Stomach smooth muscle (tissue), 2 donors: ENCODE results near the gene PRUNE2.
A peak's percentile ranks its signal among the peaks of the same experiment; 100 is the strongest.

ENCODE experiments used
- H3K27ac ChIP-seq: one replicate; pipeline ENCODE4 v1.7.0; 2013; ENCODE audit warnings: mild to moderate bottlenecking, low read length, inconsistent platforms
- H3K27me3 ChIP-seq, 2 donors: one replicate each; pipeline ENCODE4 v1.7.0; 2013; ENCODE audit warnings: low read length in 2 of 2; ENCODE audit not compliant: insufficient read depth in 2 of 2, control insufficient read depth in 1 of 2
- H3K36me3 ChIP-seq, 2 donors: one replicate each; pipeline ENCODE4 v1.7.0; 2013; ENCODE audit warnings: low read length in 2 of 2; ENCODE audit not compliant: control insufficient read depth in 2 of 2, insufficient read depth in 2 of 2
- H3K4me1 ChIP-seq: one replicate; pipeline ENCODE4 v1.7.0; 2013; ENCODE audit warnings: low read length; ENCODE audit not compliant: control insufficient read depth, insufficient read depth
- H3K4me3 ChIP-seq, 2 donors: one replicate each; pipeline ENCODE4 v1.7.0; 2013; ENCODE audit warnings: low read length in 2 of 2
- H3K9ac ChIP-seq, 2 donors: one replicate each; pipeline ENCODE4 v1.7.0; 2013; ENCODE audit warnings: low read length in 2 of 2, mild to moderate bottlenecking in 1 of 2
- H3K9me3 ChIP-seq, 2 donors: one replicate each; pipeline ENCODE4 v1.7.0; 2013; ENCODE audit warnings: low read length in 2 of 2; ENCODE audit not compliant: control insufficient read depth in 2 of 2
- donor health status: healthy.
- donor health status: Pancreatic carcinoma.

PRUNE2 gene

GRCh38 chr9:76697081-76697480, 208.8 kb downstream of the PRUNE2 start:
- Histone ChIP-seq H3K4me3 (no peak overlapping the region), H3K4me1 (peaks cover 13% of the 10 kb centered on the region), H3K27ac (no peak overlapping the region), H3K36me3 (peaks cover 4 to 9% of the 10 kb centered on the region in 2 donors), H3K9ac (no peak overlapping the region), H3K27me3 (no peaks in the 10 kb centered on the region), H3K9me3 (no peaks in the 10 kb centered on the region)

- H3K27me3 ChIP-seq, result no peaks in the 10 kb centered on the region
- no peaks in the 10 kb centered on the region for H3K9me3 ChIP-seq
- peaks cover 0 to 12% of the 10 kb centered on the region in 2 donors for H3K36me3 ChIP-seq
- no peak overlapping the region for H3K4me3 ChIP-seq
- no peak overlapping the region for H3K9ac ChIP-seq
- no peak overlapping the region for H3K27ac ChIP-seq
- H3K4me1 ChIP-seq, result peaks cover 10% of the 10 kb centered on the region
Measured at GRCh38 chr9:76693912-76694311, 212.0 kb downstream of the PRUNE2 start.

- peaks cover 22% of the 10 kb centered on the region for H3K4me1 ChIP-seq
- no peak overlapping the region for H3K27ac ChIP-seq
- peaks cover 7 to 15% of the 10 kb centered on the region in 2 donors for H3K36me3 ChIP-seq
- no peak overlapping the region for H3K9ac ChIP-seq
- no peaks in the 10 kb centered on the region for H3K27me3 ChIP-seq
- peak overlapping the region in 1 of 2 donors; percentile 61 for H3K4me3 ChIP-seq
- H3K9me3 ChIP-seq, result no peaks in the 10 kb centered on the region
Measured at GRCh38 chr9:76692458-76693129, 213.3 kb downstream of the PRUNE2 start.

GRCh38 chr9:76691517-76692313, 214.2 kb downstream of the PRUNE2 start:
- no peaks in the 10 kb centered on the region for H3K27me3 ChIP-seq
- peaks cover 7 to 11% of the 10 kb centered on the region in 2 donors for H3K36me3 ChIP-seq
- H3K4me3 ChIP-seq, result peak overlapping the region in 1 of 2 donors; percentile 61
- no peak overlapping the region for H3K9ac ChIP-seq
- H3K9me3 ChIP-seq, result no peaks in the 10 kb centered on the region
- H3K27ac ChIP-seq, result no peak overlapping the region
- peaks cover 24% of the 10 kb centered on the region for H3K4me1 ChIP-seq

- H3K9me3 ChIP-seq, result no peaks in the 10 kb centered on the region
- H3K4me1 ChIP-seq, result peaks cover 24% of the 10 kb centered on the region
- H3K9ac ChIP-seq, result no peak overlapping the region
- H3K36me3 ChIP-seq, result peaks cover 8% of the 10 kb centered on the region in 2 donors
- no peaks in the 10 kb centered on the region for H3K27me3 ChIP-seq
- H3K27ac ChIP-seq, result no peak overlapping the region
- H3K4me3 ChIP-seq, result no peak overlapping the region
Measured at GRCh38 chr9:76690973-76691370, 214.9 kb downstream of the PRUNE2 start.

GRCh38 chr9:76690246-76690972, 215.5 kb downstream of the PRUNE2 start:
- Histone ChIP-seq H3K27ac (no peak overlapping the region), H3K9me3 (no peaks in the 10 kb centered on the region), H3K36me3 (peaks cover 8 to 11% of the 10 kb centered on the region in 2 donors), H3K27me3 (no peaks in the 10 kb centered on the region), H3K4me3 (no peak overlapping the region), H3K9ac (no peak overlapping the region), H3K4me1 (peaks cover 24% of the 10 kb centered on the region)

- no peaks in the 10 kb centered on the region for H3K27me3 ChIP-seq
- peaks cover 9 to 11% of the 10 kb centered on the region in 2 donors for H3K36me3 ChIP-seq
- no peak overlapping the region for H3K9ac ChIP-seq
- H3K4me3 ChIP-seq, result no peak overlapping the region
- H3K4me1 ChIP-seq, result peaks cover 24% of the 10 kb centered on the region
- peak overlapping the region; percentile 24 for H3K27ac ChIP-seq
- H3K9me3 ChIP-seq, result no peaks in the 10 kb centered on the region
Measured at GRCh38 chr9:76688471-76689238, 217.3 kb downstream of the PRUNE2 start.

GRCh38 chr9:76687861-76688391, 218.0 kb downstream of the PRUNE2 start:
- peaks cover 9 to 15% of the 10 kb centered on the region in 2 donors for H3K36me3 ChIP-seq
- no peaks in the 10 kb centered on the region for H3K9me3 ChIP-seq
- no peak overlapping the region for H3K27ac ChIP-seq
- no peaks in the 10 kb centered on the region for H3K27me3 ChIP-seq
- H3K4me3 ChIP-seq, result no peak overlapping the region
- H3K9ac ChIP-seq, result no peak overlapping the region
- H3K4me1 ChIP-seq, result peaks cover 24% of the 10 kb centered on the region

- Histone ChIP-seq H3K36me3 (peaks cover 5 to 15% of the 10 kb centered on the region in 2 donors), H3K4me1 (peaks cover 18% of the 10 kb centered on the region), H3K27ac (no peak overlapping the region), H3K9ac (no peak overlapping the region), H3K27me3 (no peaks in the 10 kb centered on the region), H3K9me3 (no peaks in the 10 kb centered on the region), H3K4me3 (no peak overlapping the region)
Measured at GRCh38 chr9:76686756-76687155, 219.2 kb downstream of the PRUNE2 start.

- Histone ChIP-seq H3K9me3 (no peaks in the 10 kb centered on the region), H3K27ac (no peak overlapping the region), H3K4me3 (no peak overlapping the region), H3K9ac (no peak overlapping the region), H3K36me3 (peaks cover 10 to 15% of the 10 kb centered on the region in 2 donors), H3K4me1 (peaks cover 17% of the 10 kb centered on the region), H3K27me3 (no peaks in the 10 kb centered on the region)
Measured at GRCh38 chr9:76684213-76684612, 221.7 kb downstream of the PRUNE2 start.
